ENCODE data around the gene SH3RF1. TPM values are rescaled to one million over a fixed set of nuclear protein-coding genes. Genes with fewer than 3 reads are reported as not detected.

SH3RF1 gene
- total RNA-seq, 1 donor from 2014 or later = 17.1 TPM

DNA sequence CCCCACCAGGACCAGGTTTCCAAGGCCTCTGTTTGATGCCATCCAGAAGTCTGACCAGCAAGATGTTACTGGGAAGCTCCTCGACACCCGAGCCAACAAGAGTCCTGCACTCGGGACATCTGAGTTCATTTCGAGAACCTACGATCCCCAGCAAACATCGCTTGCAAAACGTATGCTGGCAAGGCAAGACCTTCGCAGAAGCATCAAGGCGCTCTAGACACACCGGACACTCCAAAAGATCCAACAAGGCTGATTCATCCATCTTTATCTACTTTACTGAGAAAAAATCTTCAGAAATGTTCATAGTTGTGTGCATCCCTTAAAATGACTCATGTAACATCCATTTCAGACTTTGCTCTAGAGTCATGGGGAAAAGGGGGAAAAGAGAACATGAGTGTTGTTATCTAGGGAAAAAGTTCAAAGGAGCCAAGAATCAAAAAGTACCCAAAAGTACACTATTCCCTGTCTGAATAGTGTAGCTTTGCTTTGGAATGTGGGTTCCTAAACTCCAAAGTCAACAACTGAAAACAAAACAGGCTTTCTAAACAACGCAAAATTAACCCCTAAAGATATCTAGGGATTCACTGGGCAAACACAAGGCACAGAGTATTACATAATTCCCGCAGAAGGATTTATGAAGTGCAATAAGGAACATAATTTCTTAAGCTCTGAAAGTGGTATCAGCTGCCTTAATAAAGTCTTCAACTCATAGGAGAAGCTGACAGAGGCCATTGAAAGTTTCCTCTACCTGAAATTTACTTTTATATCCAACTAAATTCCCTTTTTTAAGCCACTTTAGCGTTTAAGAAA, 1.6 kb downstream of the SH3RF1 start:
- peak overlapping the region; percentile 10 for H3K27ac Mint-ChIP-seq
- Histone ChIP-seq H3K4me3 (peak overlapping the region; percentile 82), H3K79me2 (ENCODE audit: low read depth) (peaks cover 64% of the 10 kb centered on the region), H3K4me1 (peaks cover 34% of the 10 kb centered on the region), H3K27ac (no peak overlapping the region), H3K27me3 (peaks cover 12% of the 10 kb centered on the region), H3K36me3 (peaks cover 5% of the 10 kb centered on the region), H4K20me1 (ENCODE audit: low read depth) (peaks cover 31% of the 10 kb centered on the region), H3K4me2 (peak overlapping the region; percentile 96), H2AFZ (replicated peaks) (no peak overlapping the region), H3K9me3 (ENCODE audit: low read depth) (no peaks in the 10 kb centered on the region), H3K9ac (peak overlapping the region; percentile 84), H3F3A (ENCODE audit: low read depth) (peaks cover 15% of the 10 kb centered on the region)
- peak overlapping the region; percentile 97 for H3K4me3 Mint-ChIP-seq
- peaks cover 18% of the 10 kb centered on the region for H3K36me3 Mint-ChIP-seq
- H3K9me3 Mint-ChIP-seq = no peaks in the 10 kb centered on the region
- H3K27me3 Mint-ChIP-seq (ENCODE audit: insufficient read depth, low read depth) = peaks cover 2% of the 10 kb centered on the region
- H3K4me1 Mint-ChIP-seq = peaks cover 36% of the 10 kb centered on the region
- no peak for TF ChIP-seq EZH2 (IDR thresholded peaks at IDR 0.05)
- TF ChIP-seq, protein P1, sequence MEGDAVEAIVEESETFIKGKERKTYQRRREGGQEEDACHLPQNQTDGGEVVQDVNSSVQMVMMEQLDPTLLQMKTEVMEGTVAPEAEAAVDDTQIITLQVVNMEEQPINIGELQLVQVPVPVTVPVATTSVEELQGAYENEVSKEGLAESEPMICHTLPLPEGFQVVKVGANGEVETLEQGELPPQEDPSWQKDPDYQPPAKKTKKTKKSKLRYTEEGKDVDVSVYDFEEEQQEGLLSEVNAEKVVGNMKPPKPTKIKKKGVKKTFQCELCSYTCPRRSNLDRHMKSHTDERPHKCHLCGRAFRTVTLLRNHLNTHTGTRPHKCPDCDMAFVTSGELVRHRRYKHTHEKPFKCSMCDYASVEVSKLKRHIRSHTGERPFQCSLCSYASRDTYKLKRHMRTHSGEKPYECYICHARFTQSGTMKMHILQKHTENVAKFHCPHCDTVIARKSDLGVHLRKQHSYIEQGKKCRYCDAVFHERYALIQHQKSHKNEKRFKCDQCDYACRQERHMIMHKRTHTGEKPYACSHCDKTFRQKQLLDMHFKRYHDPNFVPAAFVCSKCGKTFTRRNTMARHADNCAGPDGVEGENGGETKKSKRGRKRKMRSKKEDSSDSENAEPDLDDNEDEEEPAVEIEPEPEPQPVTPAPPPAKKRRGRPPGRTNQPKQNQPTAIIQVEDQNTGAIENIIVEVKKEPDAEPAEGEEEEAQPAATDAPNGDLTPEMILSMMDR (IDR thresholded peaks at IDR 0.05) = no peak
- TF ChIP-seq EZH2phosphoT487 (IDR thresholded peaks at IDR 0.05) = no peak
- DNase-seq (ENCODE audit: low spot score) = peak; percentile 26

DNA sequence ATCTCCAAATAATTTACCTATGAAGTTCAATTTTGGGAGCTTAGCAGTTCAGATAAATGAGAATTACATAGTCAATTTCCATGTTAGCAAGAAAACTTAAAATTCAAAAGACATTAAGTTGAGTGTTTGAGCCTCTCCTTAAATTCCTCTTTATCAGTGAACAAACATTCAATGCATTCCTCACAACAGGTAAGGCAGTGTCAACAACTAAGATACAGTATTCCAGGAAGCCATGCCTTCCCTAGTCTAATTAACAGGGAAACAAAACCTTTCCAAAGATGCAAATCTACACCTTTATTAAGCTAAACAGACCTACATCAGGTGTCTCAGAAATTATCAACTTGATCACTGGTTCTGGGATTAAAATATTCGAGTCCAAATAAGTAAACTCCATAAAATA, 3.7 kb downstream of the SH3RF1 start:
- TF ChIP-seq, protein P1 (IDR thresholded peaks at IDR 0.05) = no peak
- TF ChIP-seq EZH2 (IDR thresholded peaks at IDR 0.05) = no peak
- TF ChIP-seq EZH2phosphoT487 (IDR thresholded peaks at IDR 0.05) = no peak
- no peak for DNase-seq (ENCODE audit: low spot score)
- no peak overlapping the region for H3K9ac ChIP-seq
- peaks cover 33% of the 10 kb centered on the region for H4K20me1 ChIP-seq (ENCODE audit: low read depth)
- H3K36me3 Mint-ChIP-seq = peaks cover 32% of the 10 kb centered on the region
- H3K4me2 ChIP-seq = peak overlapping the region; percentile 96
- peaks cover 8% of the 10 kb centered on the region for H3K27me3 ChIP-seq
- peaks cover 36% of the 10 kb centered on the region for H3K4me1 ChIP-seq
- peaks cover 6% of the 10 kb centered on the region for H3K36me3 ChIP-seq
- peak overlapping the region; percentile 20 for H3K4me3 Mint-ChIP-seq
- H3K27ac Mint-ChIP-seq = no peak overlapping the region
- peak overlapping the region; percentile 82 for H3K4me3 ChIP-seq
- no peak overlapping the region for H3K27ac ChIP-seq
- no peaks in the 10 kb centered on the region for H3K9me3 ChIP-seq (ENCODE audit: low read depth)
- peaks cover 36% of the 10 kb centered on the region for H3K4me1 Mint-ChIP-seq
- H3K9me3 Mint-ChIP-seq = peaks cover 5% of the 10 kb centered on the region
- H3K79me2 ChIP-seq (ENCODE audit: low read depth) = peaks cover 85% of the 10 kb centered on the region
- peaks cover 7% of the 10 kb centered on the region for H3F3A ChIP-seq (ENCODE audit: low read depth)
- H2AFZ ChIP-seq (replicated peaks) = no peak overlapping the region
- H3K27me3 Mint-ChIP-seq (ENCODE audit: insufficient read depth, low read depth) = no peaks in the 10 kb centered on the region

DNA sequence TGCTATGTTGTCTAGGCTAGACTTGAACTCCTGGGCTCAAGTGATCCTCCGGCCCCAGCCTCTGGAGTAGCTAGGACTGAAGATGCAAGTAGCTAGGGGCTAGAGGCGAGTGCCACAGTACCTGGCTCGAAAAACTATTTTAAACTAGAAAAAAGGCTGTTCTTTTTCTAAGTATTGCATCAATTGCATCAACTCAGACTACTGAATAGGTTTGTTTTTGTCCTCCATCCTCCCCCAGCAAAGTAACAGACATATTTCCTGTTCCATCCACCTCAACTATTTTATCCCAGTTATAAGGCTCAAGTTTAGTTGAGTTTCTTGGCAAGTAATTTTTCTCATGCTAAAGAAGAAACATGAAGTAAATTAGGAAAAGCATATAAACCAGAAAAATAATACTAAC, 4.1 kb downstream of the SH3RF1 start:
- DNase-seq (ENCODE audit: low spot score) = no peak
- Histone ChIP-seq H4K20me1 (ENCODE audit: low read depth) (peaks cover 36% of the 10 kb centered on the region), H2AFZ (replicated peaks) (no peak overlapping the region), H3K27me3 (peaks cover 4% of the 10 kb centered on the region), H3K9me3 (ENCODE audit: low read depth) (no peaks in the 10 kb centered on the region), H3K27ac (no peak overlapping the region), H3K4me1 (peaks cover 37% of the 10 kb centered on the region), H3K4me3 (peak overlapping the region; percentile 82), H3K36me3 (peaks cover 6% of the 10 kb centered on the region), H3K9ac (no peak overlapping the region), H3K4me2 (peak overlapping the region; percentile 96), H3K79me2 (ENCODE audit: low read depth) (peaks cover 89% of the 10 kb centered on the region), H3F3A (ENCODE audit: low read depth) (peaks cover 3% of the 10 kb centered on the region)
- H3K4me3 Mint-ChIP-seq = no peak overlapping the region
- peaks cover 32% of the 10 kb centered on the region for H3K36me3 Mint-ChIP-seq
- peaks cover 33% of the 10 kb centered on the region for H3K4me1 Mint-ChIP-seq
- TF ChIP-seq, protein P1 (IDR thresholded peaks at IDR 0.05) = no peak
- TF ChIP-seq EZH2 (IDR thresholded peaks at IDR 0.05) (no peak), EZH2phosphoT487 (IDR thresholded peaks at IDR 0.05) (no peak)
- no peak overlapping the region for H3K27ac Mint-ChIP-seq
- no peaks in the 10 kb centered on the region for H3K27me3 Mint-ChIP-seq (ENCODE audit: insufficient read depth, low read depth)
- peaks cover 5% of the 10 kb centered on the region for H3K9me3 Mint-ChIP-seq

Measured in neural progenitor cell (in vitro differentiated cells).